Keratinocyte (primary cell): ENCODE results near the gene TTLL8.

Experiments
- CTCF ChIP-seq, 3 experiments: IDR thresholded peaks in 1 of 3; conservative IDR thresholded peaks in 1 of 3; optimal IDR thresholded peaks in 1 of 3; 2 replicates in 2 of 3; 3 replicates in 1 of 3; pipeline versions ENCODE3 to v1.5.1; 2011; ENCODE audit warnings: low read length in 3 of 3, mild to moderate bottlenecking in 3 of 3, moderate library complexity in 2 of 3, control low read depth in 1 of 3, inconsistent platforms in 1 of 3; ENCODE audit not compliant: insufficient read depth in 2 of 3; ENCODE audit errors: extremely low read depth in 1 of 3
- EZH2 ChIP-seq: IDR thresholded peaks from one replicate; pipeline ENCODE4 v1.6.1; 2012; ENCODE audit warnings: inconsistent platforms, mild to moderate bottlenecking, low read length, moderate library complexity

- TF ChIP-seq CTCF (optimal IDR thresholded peaks at IDR 0.05 in 1 of 3, IDR thresholded peaks at IDR 0.05 in 1 of 3, conservative IDR thresholded peaks at IDR 0.05 in 1 of 3; ENCODE audit: extremely low read depth in 1 of 3, insufficient read depth in 2 of 3, low read length in 3 of 3) (no peak), EZH2 (no peak)
Observed at GRCh38 chr22:50074056-50074455, 16.0 kb upstream of the TTLL8 start.
